Non-pigmented ciliary epithelial cell (primary cell): ENCODE data around the gene IFT52.
A peak's percentile ranks its signal among the peaks of the same experiment; 100 is the strongest.
"Not testable (repeated sequence)": the region's sequence is repeated elsewhere in the genome, so short reads cannot be mapped to it uniquely, and the experiment has no call there.

Experiments
- DNase-seq: peaks from one replicate; pipeline ENCODE4 v3.0.0-alpha.2; 2010; ENCODE audit warnings: low read depth

Gene IFT52

DNA sequence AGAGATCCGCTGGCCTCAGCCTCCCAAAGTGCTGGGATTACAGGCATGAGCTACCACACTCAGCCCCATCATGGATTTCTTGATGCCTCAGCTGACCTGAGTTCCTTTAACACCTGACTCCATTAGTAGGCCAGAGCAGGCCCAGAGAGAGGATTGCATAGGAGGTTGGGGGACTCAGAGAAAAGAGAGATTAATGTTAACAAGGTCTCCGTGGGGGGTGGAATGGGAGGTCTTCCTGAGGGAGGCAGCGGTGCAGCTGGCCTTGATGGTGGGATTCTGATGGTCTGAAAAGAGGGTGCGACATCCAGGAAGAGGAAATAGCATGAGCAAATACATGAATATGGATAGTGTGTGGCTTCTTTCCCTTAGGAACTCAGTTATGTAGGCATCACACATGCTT lies 22.0 kb upstream of the IFT52 start:
- DNase-seq = no peak

DNA sequence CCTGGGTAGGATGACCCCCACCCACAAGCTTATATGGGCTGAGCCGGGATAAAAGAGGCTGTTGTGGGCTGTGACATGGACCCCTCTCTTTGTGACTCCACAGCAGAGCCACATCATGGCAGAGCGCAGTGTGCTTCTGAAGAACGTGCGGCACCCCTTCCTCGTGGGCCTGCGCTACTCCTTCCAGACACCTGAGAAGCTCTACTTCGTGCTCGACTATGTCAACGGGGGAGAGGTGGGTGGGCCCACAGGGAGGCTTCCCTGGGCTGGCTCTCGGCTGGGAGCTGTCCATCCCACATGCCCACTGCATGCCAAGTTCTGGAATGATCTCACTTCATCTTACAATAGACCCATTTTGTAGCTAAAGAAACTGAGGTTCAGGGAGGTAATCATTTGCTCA lies 21.5 kb upstream of the IFT52 start:
- no peak for DNase-seq

DNA sequence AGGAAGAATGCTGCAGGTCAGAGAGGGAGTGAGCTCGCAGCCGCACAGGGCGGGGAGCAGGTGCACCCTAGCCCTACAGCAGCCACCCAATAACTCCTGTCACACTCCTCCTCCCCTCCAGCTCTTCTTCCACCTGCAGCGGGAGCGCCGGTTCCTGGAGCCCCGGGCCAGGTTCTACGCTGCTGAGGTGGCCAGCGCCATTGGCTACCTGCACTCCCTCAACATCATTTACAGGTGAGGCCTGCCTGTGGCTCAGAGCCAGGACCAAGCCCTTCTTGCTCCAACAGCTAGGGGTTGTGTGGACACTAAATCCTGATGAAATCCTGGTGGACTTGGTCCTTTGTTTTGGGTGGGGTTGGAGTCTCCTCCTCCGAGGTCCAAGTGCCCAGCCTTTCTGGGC lies 20.2 kb upstream of the IFT52 start:
- DNase-seq = no peak

DNA sequence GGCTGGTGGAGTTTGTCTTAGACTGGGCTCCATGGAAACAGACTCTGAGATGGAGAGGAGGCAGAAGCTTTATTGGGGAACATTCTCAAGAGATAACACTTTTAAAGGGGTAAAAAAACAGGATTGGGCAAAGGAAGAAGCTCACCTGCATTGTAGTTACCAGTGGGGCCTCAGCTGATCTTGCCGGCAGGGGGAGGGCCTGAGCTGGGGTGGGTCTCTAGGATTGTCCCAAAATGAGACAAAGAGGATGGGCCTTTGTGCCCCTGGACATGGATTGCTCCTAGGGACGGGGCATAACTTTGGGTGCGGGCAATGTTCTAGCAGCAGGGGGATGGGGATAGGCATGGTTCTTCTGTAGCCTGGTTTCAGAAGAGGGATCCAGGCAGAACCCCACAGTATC lies 19.4 kb upstream of the IFT52 start:
- no peak for DNase-seq

DNA sequence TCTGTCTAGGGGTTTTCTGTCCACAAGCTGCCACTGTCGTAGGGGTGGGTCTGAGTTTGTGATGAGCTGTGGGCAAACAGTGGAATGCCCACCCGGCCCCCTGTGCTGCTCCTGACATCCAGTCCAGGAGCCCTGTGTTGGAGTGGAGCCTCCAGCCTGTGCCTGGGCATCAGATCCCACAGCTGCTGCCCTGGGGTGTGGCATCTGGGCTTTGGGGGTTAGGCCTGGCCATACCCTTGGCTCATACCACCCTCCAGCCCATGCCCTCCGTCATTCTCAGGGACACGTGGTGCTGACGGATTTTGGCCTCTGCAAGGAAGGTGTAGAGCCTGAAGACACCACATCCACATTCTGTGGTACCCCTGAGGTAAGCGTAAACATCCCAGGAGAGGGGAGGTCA lies 19.0 kb upstream of the IFT52 start:
- DNase-seq = no peak

DNA sequence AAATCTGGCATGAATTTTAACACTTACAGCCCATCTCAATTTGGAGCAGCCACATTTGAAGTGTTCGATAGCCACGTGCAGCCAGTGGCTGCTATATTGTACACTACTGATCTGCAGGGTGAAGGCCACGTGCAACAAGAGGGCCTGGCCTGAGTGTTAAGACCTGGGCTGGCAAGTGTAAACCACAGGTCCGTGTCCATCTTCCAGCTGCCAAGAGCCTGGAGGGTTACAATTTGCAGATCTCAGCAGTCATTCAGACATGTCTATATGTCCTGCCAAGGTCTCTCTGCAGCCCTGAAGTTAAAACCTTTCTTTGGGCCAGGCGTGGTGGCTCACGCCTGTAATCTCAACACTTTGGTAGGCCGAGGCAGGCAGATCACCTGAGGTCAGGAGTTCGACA lies 17.8 kb upstream of the IFT52 start:
- DNase-seq = no peak

DNA sequence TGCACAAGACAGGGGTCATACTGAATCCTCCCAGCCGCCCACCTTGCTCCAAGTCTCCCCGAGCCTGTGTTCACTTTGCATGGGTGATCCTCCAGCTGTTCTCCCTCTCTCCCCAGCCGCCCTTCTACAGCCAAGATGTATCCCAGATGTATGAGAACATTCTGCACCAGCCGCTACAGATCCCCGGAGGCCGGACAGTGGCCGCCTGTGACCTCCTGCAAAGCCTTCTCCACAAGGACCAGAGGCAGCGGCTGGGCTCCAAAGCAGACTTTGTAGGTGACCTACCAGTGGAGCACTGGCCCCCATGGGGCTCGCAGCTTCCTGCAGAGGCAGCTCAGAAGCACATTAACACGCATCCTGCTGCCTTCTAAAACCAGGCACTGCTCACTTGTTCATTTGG lies 14.6 kb upstream of the IFT52 start:
- DNase-seq = no peak

DNA sequence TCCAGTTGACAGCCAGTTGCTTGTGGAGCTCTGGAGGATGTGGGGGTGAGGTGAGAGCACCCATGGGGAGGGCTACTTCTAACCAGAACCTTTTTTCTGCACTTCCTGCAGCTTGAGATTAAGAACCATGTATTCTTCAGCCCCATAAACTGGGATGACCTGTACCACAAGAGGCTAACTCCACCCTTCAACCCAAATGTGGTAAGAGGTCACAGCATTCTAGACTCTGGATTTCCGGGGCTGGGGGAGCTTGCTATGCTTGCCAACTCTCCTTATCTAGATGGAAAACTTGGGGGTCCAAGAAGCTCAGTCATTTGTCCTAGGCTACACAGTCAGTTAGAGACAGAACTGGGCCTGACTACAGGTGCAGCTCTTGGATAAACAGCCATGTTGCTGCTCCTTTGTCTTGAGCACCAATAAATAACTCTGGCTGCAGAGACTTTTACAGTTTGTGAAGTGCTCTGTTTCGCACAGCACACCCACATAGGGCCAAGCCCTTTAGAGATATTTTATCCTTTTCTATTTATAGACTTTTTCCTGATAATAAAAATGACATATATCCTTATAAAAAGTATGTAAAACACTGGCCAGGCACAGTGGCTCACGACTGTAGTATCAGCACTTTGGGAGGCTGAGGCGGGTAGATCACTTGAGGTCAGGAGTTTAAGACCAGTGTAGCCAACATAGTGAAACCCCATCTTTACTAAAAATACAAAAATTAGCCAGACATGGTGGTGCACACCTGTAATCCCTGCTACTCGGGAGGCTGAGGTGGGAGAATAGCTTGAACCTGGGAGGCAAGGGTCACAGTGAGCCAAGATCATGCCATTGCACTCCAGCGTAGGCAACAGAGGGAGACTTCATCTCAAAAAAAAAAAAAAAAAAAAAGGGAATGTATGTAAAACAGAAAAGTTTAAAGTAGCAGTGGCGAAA lies 10.6 kb upstream of the IFT52 start:
- DNase-seq = no peak

DNA sequence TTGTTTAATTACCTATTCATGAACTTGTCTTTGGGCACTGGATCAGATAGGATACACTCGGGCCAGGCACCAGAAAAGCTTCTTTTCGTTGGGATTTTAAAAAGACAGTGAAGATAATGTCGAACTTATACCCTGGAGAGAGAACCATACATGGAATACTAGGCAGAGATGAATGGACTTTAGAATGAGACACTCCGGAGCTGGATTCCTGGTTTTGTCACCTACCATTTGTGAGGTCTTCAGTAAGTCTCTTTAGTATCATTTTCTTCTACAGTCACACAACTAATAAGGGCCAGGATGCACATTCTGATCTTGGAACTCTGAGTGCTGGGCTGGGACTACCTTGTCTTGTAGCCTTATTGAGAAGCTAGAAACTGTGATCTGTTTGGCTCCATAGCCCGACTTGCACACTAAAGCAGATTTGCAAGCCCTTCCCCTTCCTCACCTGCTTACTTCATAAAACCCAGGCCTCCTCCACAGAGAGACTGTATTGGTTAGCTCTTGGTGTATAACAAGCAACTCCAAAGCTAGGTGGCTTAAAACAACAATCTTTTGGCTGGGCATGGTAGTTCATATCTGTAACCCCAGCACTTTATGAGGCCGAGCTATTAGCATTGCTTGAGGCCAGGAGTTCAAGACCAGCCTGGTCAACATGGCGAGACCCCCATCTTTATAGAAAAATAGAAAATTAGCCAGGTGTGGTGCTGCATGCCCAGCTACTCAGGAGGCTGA lies 7.4 kb upstream of the IFT52 start:
- no peak for DNase-seq

DNA sequence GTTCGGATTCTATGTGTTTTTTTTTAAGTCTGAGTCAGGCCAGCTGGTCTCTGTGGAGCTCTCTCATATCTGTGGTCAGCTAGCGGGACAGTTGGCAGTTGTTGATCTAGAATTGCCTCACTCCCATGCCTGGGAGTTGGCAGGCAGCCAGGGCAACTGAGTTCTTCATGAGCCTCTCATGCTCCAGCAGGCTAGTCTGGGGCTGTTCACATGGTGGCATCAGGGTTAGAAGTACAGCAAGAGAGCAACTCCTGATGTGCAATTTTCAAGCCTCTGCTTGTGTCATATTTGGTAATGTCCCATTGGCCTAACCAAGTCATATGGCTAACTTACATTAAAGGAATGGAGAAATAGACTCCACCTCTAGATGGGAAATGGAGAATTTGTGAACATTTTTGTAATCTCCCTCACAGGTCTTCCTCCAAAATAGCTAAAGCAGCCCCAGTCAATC lies 6.7 kb upstream of the IFT52 start:
- DNase-seq = peak; percentile 96

DNA sequence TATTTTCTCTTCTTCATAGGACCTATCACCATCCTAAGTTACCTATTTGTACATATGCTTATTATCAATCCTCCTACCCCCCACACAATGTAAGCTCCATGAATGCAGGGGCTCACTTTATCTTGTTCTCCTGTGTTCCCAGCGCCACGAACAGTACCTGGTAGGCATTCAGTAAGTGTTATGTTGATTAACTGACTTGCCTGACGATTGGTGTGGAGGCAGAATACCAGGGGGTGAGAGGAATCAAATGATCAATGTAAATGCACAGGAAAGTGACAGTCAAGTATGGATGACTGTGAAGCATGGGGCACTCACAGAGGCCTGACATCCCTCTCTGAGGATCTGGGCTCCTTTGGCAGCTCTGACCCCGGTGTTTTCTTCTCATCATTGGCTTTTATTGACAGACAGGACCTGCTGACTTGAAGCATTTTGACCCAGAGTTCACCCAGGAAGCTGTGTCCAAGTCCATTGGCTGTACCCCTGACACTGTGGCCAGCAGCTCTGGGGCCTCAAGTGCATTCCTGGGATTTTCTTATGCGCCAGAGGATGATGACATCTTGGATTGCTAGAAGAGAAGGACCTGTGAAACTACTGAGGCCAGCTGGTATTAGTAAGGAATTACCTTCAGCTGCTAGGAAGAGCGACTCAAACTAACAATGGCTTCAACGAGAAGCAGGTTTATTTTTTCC lies 6.1 kb upstream of the IFT52 start:
- peak; percentile 35 for DNase-seq

DNA sequence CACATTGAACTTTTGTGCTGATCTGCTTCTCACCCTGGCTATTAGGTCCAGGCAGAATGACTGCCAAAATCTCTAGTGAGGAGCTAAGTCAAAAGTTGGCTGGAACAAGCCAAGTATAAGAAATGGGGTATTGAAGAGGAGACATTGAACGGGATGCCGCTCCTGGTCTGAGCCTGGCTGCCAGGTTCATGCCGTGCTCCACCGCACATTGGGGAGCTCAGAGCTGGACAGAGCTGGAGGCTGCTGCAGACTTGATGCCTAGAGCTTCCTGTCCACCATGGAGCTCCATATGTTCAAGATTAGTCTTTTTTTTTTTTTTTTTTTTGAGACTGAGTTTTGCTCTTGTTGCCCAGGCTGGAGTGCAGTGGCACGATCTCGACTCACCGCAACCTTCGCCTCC lies 4.1 kb upstream of the IFT52 start:
- no peak for DNase-seq

DNA sequence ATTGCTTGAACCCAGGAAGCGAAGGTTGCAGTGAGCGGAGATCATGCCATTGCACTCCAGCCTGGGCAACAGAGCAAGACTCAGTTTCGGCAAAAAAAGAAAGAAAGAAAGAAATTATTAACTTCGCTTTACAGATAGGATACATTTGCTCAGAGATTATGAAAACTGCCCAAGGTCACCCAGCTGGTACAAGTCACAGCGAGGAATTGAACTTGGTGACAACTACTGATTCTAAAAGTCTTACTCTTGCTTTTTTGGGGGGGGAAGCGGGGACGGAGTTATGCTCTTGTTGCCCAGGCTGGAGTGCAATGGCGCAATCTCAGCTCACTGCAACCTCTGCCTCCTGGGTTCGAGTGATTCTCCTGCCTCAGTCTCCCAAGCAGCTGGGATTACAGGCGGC lies 2.2 kb upstream of the IFT52 start:
- DNase-seq = not testable (repeated sequence)

DNA sequence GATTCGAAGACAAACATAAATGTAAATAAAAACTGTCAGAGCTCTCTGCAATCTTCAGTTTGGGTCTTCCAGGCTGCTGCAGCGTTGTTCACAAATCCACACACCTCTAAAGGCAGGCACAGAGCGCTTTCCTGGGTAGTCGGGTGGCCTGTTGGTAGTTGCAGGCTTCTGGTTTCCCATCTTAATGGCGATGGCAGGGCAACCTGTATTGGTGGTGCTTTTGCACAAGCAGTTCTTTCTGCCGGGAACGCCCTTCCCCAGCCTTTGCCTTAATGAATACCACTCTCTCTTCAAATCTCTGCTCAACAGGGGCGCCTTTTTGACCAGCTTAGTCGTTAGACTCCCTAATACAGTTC lies 723 bp upstream of the IFT52 start:
- DNase-seq = no peak

DNA sequence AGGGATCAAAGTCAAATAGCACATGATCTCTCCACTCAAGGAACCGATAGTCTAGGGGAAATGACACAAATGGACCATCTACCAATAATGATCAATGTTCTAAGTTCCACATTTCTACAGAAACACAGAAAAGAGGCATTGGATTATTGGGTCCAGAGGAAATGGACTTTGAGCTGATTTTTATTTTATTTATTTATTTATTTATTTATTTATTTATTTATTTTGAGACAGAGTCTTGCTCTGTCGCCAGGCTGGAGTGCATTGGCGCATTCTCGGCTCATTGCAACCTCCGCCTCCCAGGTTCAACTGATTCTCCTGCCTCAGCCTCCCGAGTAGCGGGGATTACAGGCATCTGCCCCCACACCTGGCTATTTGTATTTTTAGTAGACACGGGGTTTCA lies 11.2 kb downstream of the IFT52 start:
- not testable (repeated sequence) for DNase-seq

DNA sequence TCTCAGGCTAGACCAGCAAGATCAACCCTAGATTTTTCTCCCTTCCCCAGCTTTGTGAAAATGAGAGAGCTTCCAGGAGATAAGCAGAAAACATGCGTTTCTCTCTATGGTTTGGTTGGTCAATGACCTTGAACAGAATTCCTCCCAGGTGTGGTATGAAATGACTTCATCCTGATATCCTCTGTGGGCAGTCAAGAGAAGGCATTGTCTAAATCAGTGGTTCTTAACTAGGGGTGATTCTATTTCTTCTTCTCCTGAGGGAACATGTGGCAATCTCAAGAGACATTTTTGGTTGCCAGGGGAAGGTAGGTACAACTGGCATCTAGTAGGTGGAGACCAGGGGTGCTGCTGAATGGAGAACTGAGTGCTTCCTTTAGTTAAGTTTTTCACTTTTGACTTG lies 12.4 kb downstream of the IFT52 start:
- no peak for DNase-seq

DNA sequence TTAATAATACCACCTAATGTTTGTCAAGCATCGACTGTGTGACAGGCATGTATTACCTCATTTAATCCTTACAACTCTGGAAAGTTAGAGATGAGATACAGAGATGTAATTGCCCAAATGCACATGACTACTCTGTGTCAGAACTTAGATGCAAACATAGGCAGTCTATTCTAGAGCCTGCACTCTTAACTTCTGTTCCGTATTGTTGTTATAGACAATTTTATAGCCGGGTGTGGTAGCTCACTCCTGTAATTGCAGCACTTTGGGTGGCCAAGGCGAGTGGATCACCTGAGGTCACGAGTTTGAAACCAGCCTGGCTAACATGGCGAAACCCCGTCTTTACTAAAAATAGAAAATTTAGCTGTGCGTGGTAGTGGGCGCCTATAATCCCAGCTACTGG lies 15.0 kb downstream of the IFT52 start:
- DNase-seq = no peak

DNA sequence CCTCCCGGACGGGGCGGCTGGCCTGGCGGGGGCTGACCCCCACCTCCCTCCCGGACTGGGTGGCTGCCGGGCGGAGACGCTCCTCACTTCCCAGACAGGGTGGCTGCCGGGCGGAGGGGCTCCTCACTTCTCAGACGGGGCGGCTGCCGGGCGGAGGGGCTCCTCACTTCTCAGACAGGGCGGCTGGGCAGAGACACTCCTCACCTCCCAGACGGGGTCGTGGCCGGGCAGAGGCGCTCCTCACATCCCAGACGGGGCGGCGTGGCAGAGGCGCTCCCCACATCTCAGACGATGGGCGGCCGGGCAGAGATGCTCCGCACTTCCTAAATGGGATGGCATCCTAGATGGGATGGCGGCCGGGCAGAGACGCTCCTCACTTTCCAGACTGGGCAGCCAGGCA lies 16.5 kb downstream of the IFT52 start:
- DNase-seq = not testable (repeated sequence)

DNA sequence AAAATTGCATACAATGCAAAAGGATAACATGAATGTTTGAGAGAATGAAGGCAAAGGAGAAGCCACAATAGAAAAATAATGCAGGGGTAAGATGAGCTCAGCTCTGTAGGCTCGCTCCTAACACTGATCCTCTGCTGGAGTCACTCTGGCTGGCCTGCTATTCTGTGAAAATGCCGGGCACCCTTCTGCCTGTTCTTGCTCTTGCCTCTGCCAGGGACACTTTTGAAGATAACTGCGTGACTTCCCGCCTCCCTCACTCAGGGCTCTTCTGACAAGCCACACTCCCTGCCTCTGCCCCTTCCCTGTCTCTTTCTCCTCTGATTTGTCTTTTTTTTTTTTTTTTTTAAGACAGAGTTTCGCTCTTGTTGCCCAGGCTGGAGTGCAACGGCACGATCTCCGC lies 40.9 kb downstream of the IFT52 start:
- no peak for DNase-seq

DNA sequence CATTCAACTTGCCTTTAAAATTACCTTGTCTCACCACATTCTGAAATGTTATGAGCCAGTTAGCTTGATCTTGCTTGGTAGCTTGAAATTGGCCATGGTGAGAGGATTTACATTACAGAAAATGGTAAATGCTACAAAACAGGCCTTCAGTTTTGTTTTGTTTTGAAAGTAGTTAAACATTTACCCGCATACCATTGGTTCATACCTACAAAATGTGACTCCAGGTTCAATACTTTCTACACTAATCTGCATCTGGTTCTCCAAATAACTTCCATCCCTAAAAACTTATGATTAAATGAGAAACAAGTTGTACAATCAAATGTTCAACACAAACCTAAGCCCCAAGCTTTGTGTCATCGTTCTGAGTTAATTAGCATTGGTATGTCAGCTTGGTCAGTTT lies 45.7 kb downstream of the IFT52 start:
- DNase-seq = no peak

DNA sequence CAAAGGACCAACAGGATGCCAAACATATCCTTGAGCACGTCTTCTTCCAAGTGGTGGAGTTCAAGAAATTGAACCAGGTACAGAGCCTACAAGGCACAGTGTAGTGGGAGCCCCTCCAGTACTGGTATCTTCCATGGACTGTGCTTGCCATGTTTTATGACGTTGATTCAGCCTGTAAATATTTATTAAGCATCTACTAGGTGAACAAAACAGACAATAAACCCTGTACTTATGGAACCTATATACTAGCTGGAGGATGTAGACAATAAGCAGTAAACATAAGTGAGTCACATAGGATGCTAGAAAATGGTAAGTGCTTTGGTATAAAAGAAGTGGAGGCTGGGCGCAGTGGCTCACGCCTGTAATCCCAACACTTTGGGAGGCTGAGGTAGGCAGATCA lies 51.8 kb downstream of the IFT52 start:
- no peak for DNase-seq

DNA sequence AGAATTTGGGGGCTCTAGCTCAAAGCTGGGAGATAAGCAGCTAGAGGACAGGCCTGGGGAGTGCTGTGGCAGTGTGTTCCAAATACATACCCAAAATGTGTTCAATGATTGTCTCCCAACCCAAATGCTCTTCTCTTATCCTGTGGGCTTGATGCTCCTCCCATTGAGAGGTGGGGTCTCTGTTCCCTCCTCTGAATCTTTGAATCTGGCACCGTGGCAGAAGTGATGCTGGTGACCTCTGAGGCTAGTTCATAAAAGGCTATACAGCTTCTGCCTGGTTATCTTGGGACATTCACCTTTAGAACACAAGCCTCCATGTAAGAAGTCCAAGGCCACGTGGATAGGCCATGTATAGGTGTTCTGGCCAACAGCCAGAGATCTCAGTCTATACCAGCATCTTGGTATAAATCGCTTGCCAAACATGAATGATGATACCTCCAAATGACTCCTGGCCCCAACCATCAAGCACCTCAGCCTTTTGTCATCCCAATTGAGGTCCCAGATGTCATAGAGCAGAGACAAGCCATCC lies 60.3 kb downstream of the IFT52 start:
- no peak for DNase-seq
